KOPT-K1 (cell line): Measurements from ENCODE around the gene IWS1.

ENCODE experiments used
- H3K27ac ChIP-seq: fragments of 200-600 bp; sonication (generic); 2 replicates; pipeline ENCODE4 v1.5.1; 2016; ENCODE audit warnings: antibody characterized with exemption, mild to moderate bottlenecking, low read depth, low read length; ENCODE audit not compliant: poor library complexity, severe bottlenecking
- H3K36me3 ChIP-seq: fragments of 200-600 bp; sonication (generic); 2 replicates; pipeline ENCODE4 v1.5.1; 2017; ENCODE audit warnings: antibody characterized with exemption, mild to moderate bottlenecking, low read length, moderate library complexity; ENCODE audit not compliant: insufficient read depth
- H3K9me3 ChIP-seq: fragments of 200-600 bp; sonication (generic); 2 replicates; pipeline ENCODE4 v1.5.1; 2017; ENCODE audit warnings: antibody characterized with exemption, low read length, mild to moderate bottlenecking; ENCODE audit not compliant: insufficient read depth, poor library complexity, severe bottlenecking

The IWS1 gene

GRCh38 chr2:127565261-127566138 is 39.2 kb upstream of the IWS1 start:
- Histone ChIP-seq H3K27ac (no peak overlapping the region), H3K36me3 (no peaks in the 10 kb centered on the region), H3K9me3 (no peaks in the 10 kb centered on the region)

GRCh38 chr2:127564429-127565260 is 38.4 kb upstream of the IWS1 start:
- Histone ChIP-seq H3K27ac (no peak overlapping the region), H3K9me3 (no peaks in the 10 kb centered on the region), H3K36me3 (no peaks in the 10 kb centered on the region)

GRCh38 chr2:127563458-127564428 is 37.5 kb upstream of the IWS1 start:
- no peaks in the 10 kb centered on the region for H3K9me3 ChIP-seq
- no peaks in the 10 kb centered on the region for H3K36me3 ChIP-seq
- peak overlapping the region; percentile 0 for H3K27ac ChIP-seq

- Histone ChIP-seq H3K9me3 (no peaks in the 10 kb centered on the region), H3K27ac (no peak overlapping the region), H3K36me3 (no peaks in the 10 kb centered on the region)
Measured at GRCh38 chr2:127562936-127563335, 36.6 kb upstream of the IWS1 start.

- Histone ChIP-seq H3K27ac (no peak overlapping the region), H3K36me3 (no peaks in the 10 kb centered on the region), H3K9me3 (no peaks in the 10 kb centered on the region)
Measured at GRCh38 chr2:127561371-127561770, 35.1 kb upstream of the IWS1 start.

- Histone ChIP-seq H3K36me3 (no peaks in the 10 kb centered on the region), H3K27ac (no peak overlapping the region), H3K9me3 (no peaks in the 10 kb centered on the region)
Measured at GRCh38 chr2:127560931-127561280, 34.6 kb upstream of the IWS1 start.

GRCh38 chr2:127560201-127560930 is 34.1 kb upstream of the IWS1 start:
- Histone ChIP-seq H3K27ac (no peak overlapping the region), H3K36me3 (no peaks in the 10 kb centered on the region), H3K9me3 (no peaks in the 10 kb centered on the region)

GRCh38 chr2:127559454-127559853 is 33.2 kb upstream of the IWS1 start:
- Histone ChIP-seq H3K27ac (no peak overlapping the region), H3K36me3 (no peaks in the 10 kb centered on the region), H3K9me3 (no peaks in the 10 kb centered on the region)

- Histone ChIP-seq H3K27ac (no peak overlapping the region), H3K9me3 (no peaks in the 10 kb centered on the region), H3K36me3 (no peaks in the 10 kb centered on the region)
Measured at GRCh38 chr2:127558911-127559310, 32.6 kb upstream of the IWS1 start.

GRCh38 chr2:127552846-127553245 is 26.6 kb upstream of the IWS1 start:
- H3K9me3 ChIP-seq = no peaks in the 10 kb centered on the region

GRCh38 chr2:127552336-127552735 is 26.0 kb upstream of the IWS1 start:
- no peaks in the 10 kb centered on the region for H3K36me3 ChIP-seq
- H3K27ac ChIP-seq = no peak overlapping the region
- H3K9me3 ChIP-seq = no peaks in the 10 kb centered on the region

More at GRCh38 chr2:127552846-127553245, 26.6 kb upstream of the IWS1 start:
- H3K27ac ChIP-seq = no peak overlapping the region
- H3K36me3 ChIP-seq = no peaks in the 10 kb centered on the region

- no peaks in the 10 kb centered on the region for H3K36me3 ChIP-seq
- no peaks in the 10 kb centered on the region for H3K9me3 ChIP-seq
- no peak overlapping the region for H3K27ac ChIP-seq
Measured at GRCh38 chr2:127551221-127551930, 25.1 kb upstream of the IWS1 start.

GRCh38 chr2:127546797-127547196 is 20.5 kb upstream of the IWS1 start:
- Histone ChIP-seq H3K9me3 (no peaks in the 10 kb centered on the region), H3K36me3 (no peaks in the 10 kb centered on the region), H3K27ac (no peak overlapping the region)

GRCh38 chr2:127545796-127546195 is 19.5 kb upstream of the IWS1 start:
- Histone ChIP-seq H3K27ac (no peak overlapping the region), H3K9me3 (no peaks in the 10 kb centered on the region), H3K36me3 (no peaks in the 10 kb centered on the region)
